Nephron (organoid): ENCODE results near the gene PCDHA7.
"Not testable (repeated sequence)": the region's sequence is repeated elsewhere in the genome, so short reads cannot be mapped to it uniquely, and the experiment has no call there.

ENCODE experiments used
- H3K27ac Mint-ChIP-seq, 3 experiments: 2 replicates each; pipeline ENCODE4 v1.8.0; 2020; ENCODE audit warnings: mixed read lengths in 3 of 3, mild to moderate bottlenecking in 2 of 3, moderate library complexity in 1 of 3
- H3K27me3 Mint-ChIP-seq: 2 replicates; pipeline ENCODE4 v1.8.0; 2021; ENCODE audit warnings: low read depth, mild to moderate bottlenecking, moderate library complexity, mixed read lengths
- H3K36me3 Mint-ChIP-seq: 2 replicates; pipeline ENCODE4 v1.8.0; 2020; ENCODE audit warnings: low read depth, mixed read lengths
- H3K4me1 Mint-ChIP-seq: 2 replicates; pipeline ENCODE4 v1.8.0; 2020; ENCODE audit warnings: mixed read lengths
- H3K4me3 Mint-ChIP-seq, 3 experiments: 2 replicates each; pipeline ENCODE4 v1.8.0; 2020; ENCODE audit warnings: mild to moderate bottlenecking in 3 of 3, mixed read lengths in 3 of 3, moderate library complexity in 2 of 3
- H3K9me3 Mint-ChIP-seq: 2 replicates; pipeline ENCODE4 v1.8.0; 2020; ENCODE audit warnings: mixed read lengths
- CTCF ChIP-seq, 3 experiments: fragments of 200-600 bp; sonication (generic); IDR thresholded peaks; one replicate each; pipeline ENCODE4 v1.5.0; 2021; ENCODE audit warnings: antibody characterized with exemption in 3 of 3; ENCODE audit not compliant: unreplicated experiment in 3 of 3

PCDHA7 gene

GRCh38 chr5:140823475-140823874, 10.6 kb upstream of the PCDHA7 start:
- Mint-ChIP-seq H3K4me3 (no peak overlapping the region), H3K27ac (no peak overlapping the region), H3K9me3 (peaks cover 45% of the 10 kb centered on the region), H3K27me3 (no peaks in the 10 kb centered on the region), H3K36me3 (peaks cover 73% of the 10 kb centered on the region), H3K4me1 (peaks cover 8% of the 10 kb centered on the region)
- no peak for TF ChIP-seq CTCF (IDR thresholded peaks at IDR 0.05; ENCODE audit: unreplicated experiment in 3 of 3)

GRCh38 chr5:140827704-140828361, 6.2 kb upstream of the PCDHA7 start, which contains the start of gene PCDHA6:
TSS of gene PCDHA6 (plus strand) at chr5:140827960. CDS start at chr5:140828092, 132 bp downstream.
- H3K36me3 Mint-ChIP-seq, result peaks cover 79% of the 10 kb centered on the region

GRCh38 chr5:140828362-140828737, 5.7 kb upstream of the PCDHA7 start:
- no peaks in the 10 kb centered on the region for H3K27me3 Mint-ChIP-seq
- peak overlapping the region; percentile 86 to 93 (median 91) for H3K4me3 Mint-ChIP-seq
- peaks cover 10% of the 10 kb centered on the region for H3K4me1 Mint-ChIP-seq
- H3K36me3 Mint-ChIP-seq, result peaks cover 81% of the 10 kb centered on the region
- TF ChIP-seq CTCF (IDR thresholded peaks at IDR 0.05; ENCODE audit: unreplicated experiment in 3 of 3), result peak; percentile 23 to 40 (median 26)
- H3K9me3 Mint-ChIP-seq, result peaks cover 55% of the 10 kb centered on the region
- peak overlapping the region; percentile 80 to 96 (median 93) for H3K27ac Mint-ChIP-seq

More at GRCh38 chr5:140827704-140828361, 6.2 kb upstream of the PCDHA7 start, which contains the start of gene PCDHA6:
- peak within 1 kb of the TSS; percentile 80 to 96 (median 93) for H3K27ac Mint-ChIP-seq
- H3K27me3 Mint-ChIP-seq, result no peaks in the 10 kb centered on the region
- TF ChIP-seq CTCF (IDR thresholded peaks at IDR 0.05; ENCODE audit: unreplicated experiment in 3 of 3), result peak; percentile 43 to 49 (median 47)
- H3K4me1 Mint-ChIP-seq, result peaks cover 10% of the 10 kb centered on the region
- peak within 1 kb of the TSS; percentile 86 to 93 (median 91) for H3K4me3 Mint-ChIP-seq
- H3K9me3 Mint-ChIP-seq, result peaks cover 52% of the 10 kb centered on the region

- H3K9me3 Mint-ChIP-seq, result peaks cover 58% of the 10 kb centered on the region
- not testable (repeated sequence) for H3K4me3 Mint-ChIP-seq, H3K27me3 Mint-ChIP-seq, H3K27ac Mint-ChIP-seq
- H3K36me3 Mint-ChIP-seq, result peaks cover 88% of the 10 kb centered on the region
- peaks cover 10% of the 10 kb centered on the region for H3K4me1 Mint-ChIP-seq
Observed at GRCh38 chr5:140829511-140830501, 4.3 kb upstream of the PCDHA7 start.

GRCh38 chr5:140834439-140835008, 455 bp downstream of the PCDHA7 start:
- not testable (repeated sequence) for H3K27ac Mint-ChIP-seq, H3K4me3 Mint-ChIP-seq, H3K27me3 Mint-ChIP-seq, H3K4me1 Mint-ChIP-seq
- peaks cover 84% of the 10 kb centered on the region for H3K36me3 Mint-ChIP-seq
- H3K9me3 Mint-ChIP-seq, result peaks cover 52% of the 10 kb centered on the region

- H3K27ac Mint-ChIP-seq, result no peak overlapping the region
- no peaks in the 10 kb centered on the region for H3K4me1 Mint-ChIP-seq
- no peak for TF ChIP-seq CTCF (IDR thresholded peaks at IDR 0.05; ENCODE audit: unreplicated experiment in 3 of 3)
- peaks cover 89% of the 10 kb centered on the region for H3K36me3 Mint-ChIP-seq
- peaks cover 61% of the 10 kb centered on the region for H3K9me3 Mint-ChIP-seq
- no peak overlapping the region for H3K4me3 Mint-ChIP-seq
- H3K27me3 Mint-ChIP-seq, result no peaks in the 10 kb centered on the region
Observed at GRCh38 chr5:140835622-140836510, 1.8 kb downstream of the PCDHA7 start.
